Measurements from ENCODE around the gene ZNF397.

ZNF397 gene

GRCh38 chr18:35296060-35296459 is 55.2 kb downstream of the ZNF397 start:
- peaks cover 10% of the 10 kb centered on the region for H3K4me1 ChIP-seq (ENCODE audit: control insufficient read depth, insufficient read depth, low read length)
- H3K4me3 ChIP-seq (ENCODE audit: low read length) = no peak overlapping the region
- H3K36me3 ChIP-seq (ENCODE audit: control insufficient read depth, insufficient read depth, low read length, severe bottlenecking) = peaks cover 60% of the 10 kb centered on the region
- H3K9me3 ChIP-seq (ENCODE audit: control insufficient read depth, low read length) = peaks cover 31% of the 10 kb centered on the region
- no peaks in the 10 kb centered on the region for H3K27me3 ChIP-seq (replicated peaks; ENCODE audit: control insufficient read depth, insufficient read depth, low read length)
- no peak for DNase-seq (ENCODE audit: low read depth)
- H3K9ac ChIP-seq (ENCODE audit: low read length) = no peak overlapping the region

- Histone ChIP-seq H3K4me1 (ENCODE audit: control insufficient read depth, insufficient read depth, low read length) (no peaks in the 10 kb centered on the region), H3K36me3 (ENCODE audit: control insufficient read depth, insufficient read depth, low read length, severe bottlenecking) (peaks cover 79% of the 10 kb centered on the region), H3K27me3 (replicated peaks; ENCODE audit: control insufficient read depth, insufficient read depth, low read length) (no peaks in the 10 kb centered on the region), H3K9me3 (ENCODE audit: control insufficient read depth, low read length) (peaks cover 99% of the 10 kb centered on the region), H3K9ac (ENCODE audit: low read length) (no peak overlapping the region), H3K4me3 (ENCODE audit: low read length) (peak overlapping the region; percentile 42)
- DNase-seq (ENCODE audit: low read depth) = no peak
Observed at GRCh38 chr18:35303610-35304009, 62.8 kb downstream of the ZNF397 start.

GRCh38 chr18:35306588-35307250 is 65.9 kb downstream of the ZNF397 start:
- Histone ChIP-seq H3K27me3 (replicated peaks; ENCODE audit: control insufficient read depth, insufficient read depth, low read length) (no peaks in the 10 kb centered on the region), H3K36me3 (ENCODE audit: control insufficient read depth, insufficient read depth, low read length, severe bottlenecking) (peaks cover 79% of the 10 kb centered on the region), H3K9me3 (ENCODE audit: control insufficient read depth, low read length) (peaks cover 99% of the 10 kb centered on the region), H3K4me3 (ENCODE audit: low read length) (peak overlapping the region; percentile 61), H3K9ac (ENCODE audit: low read length) (no peak overlapping the region), H3K4me1 (ENCODE audit: control insufficient read depth, insufficient read depth, low read length) (no peaks in the 10 kb centered on the region)
- DNase-seq (ENCODE audit: low read depth) = no peak

Measured in adipocyte (in vitro differentiated cells).